GM12878 (cell line): ENCODE measurements around the gene TMUB1. TPM values are rescaled to one million over a fixed set of nuclear protein-coding genes. Genes with fewer than 3 reads are reported as not detected.

ENCODE experiments used
- ATAC-seq: fragments of 200-7000 bp; cut with Tn5 transposase; 3 replicates; pipeline ENCODE4 v1.9.1; 2020; ENCODE audit warnings: mild to moderate bottlenecking, moderate library complexity
- BruUV-seq: library from RNA; stranded (reverse); fragments of 400-500 nt; replicated peaks from 2 replicates; lab custom pipeline; 2021; lab: Mats Ljungman, UMichigan
- CTCF ChIA-PET: fragments of 300-600 bp; sonication (Branson Sonifier 250); formaldehyde crosslinking; extraction: SDS; loops from one replicate; lab custom pipeline; 2021; ENCODE audit warnings: inconsistent platforms; lab: Yijun Ruan, JAX
- POLR2A ChIA-PET: fragments of 350-600 bp; formaldehyde crosslinking; extraction: SDS; loops from one replicate; lab custom pipeline; 2021; ENCODE audit warnings: inconsistent platforms; lab: Charles Lee
- RAD21 ChIA-PET: fragments of 300-600 bp; sonication (Branson Sonifier 250); formaldehyde crosslinking; loops from one replicate; lab custom pipeline; 2023; ENCODE audit warnings: antibody characterized with exemption; ENCODE audit not compliant: unreplicated experiment; lab: Charles Lee
- SMC1A ChIA-PET: fragments of 300-600 bp; sonication (Branson Sonifier 250); formaldehyde crosslinking; loops from one replicate; lab custom pipeline; 2023; ENCODE audit not compliant: unreplicated experiment, uncharacterized antibody; lab: Charles Lee
- DNase-seq: peaks from one replicate; pipeline ENCODE4 v3.0.0-alpha.2; 2011; ENCODE audit warnings: low read depth, low spot score
- FAIRE-seq: peaks from 3 replicates; lab custom pipeline; 2011; peaks lifted over from hg19 to GRCh38; lab: Jason Lieb, UNC
- H2AFZ ChIP-seq: 2 replicates; pipeline ENCODE4 v1.6.0; 2011; ENCODE audit warnings: low read depth, low read length, control low read depth; ENCODE audit not compliant: control insufficient read depth
- H3K27ac ChIP-seq: 2 replicates; pipeline ENCODE4 v1.5.1; 2011; ENCODE audit warnings: control low read depth; ENCODE audit not compliant: control insufficient read depth, insufficient read depth
- H3K27me3 ChIP-seq, 2 experiments: replicated peaks in 1 of 2; 2 replicates each; pipeline versions ENCODE4 v1.6.0 to v1.6.1; 2011; ENCODE audit warnings: low read length in 1 of 2; ENCODE audit not compliant: control insufficient read depth in 2 of 2, insufficient read depth in 2 of 2
- H3K36me3 ChIP-seq, 2 experiments: 2 replicates each; pipeline ENCODE4 v1.5.1; 2011; ENCODE audit warnings: low read length in 1 of 2; ENCODE audit not compliant: control insufficient read depth in 2 of 2, insufficient read depth in 2 of 2
- H3K4me1 ChIP-seq: 2 replicates; pipeline ENCODE4 v1.6.1; 2011; ENCODE audit warnings: mild to moderate bottlenecking, low read length, moderate library complexity, mixed read lengths; ENCODE audit not compliant: control insufficient read depth, insufficient read depth
- H3K4me2 ChIP-seq: 2 replicates; pipeline ENCODE4 v1.6.0; 2011; ENCODE audit warnings: control low read depth; ENCODE audit not compliant: control insufficient read depth, insufficient read depth
- H3K4me3 ChIP-seq: fragments of 200-600 bp; sonication (generic); 2 replicates; pipeline ENCODE4 v1.5.1; 2016
- H3K79me2 ChIP-seq: 2 replicates; pipeline ENCODE4 v1.6.0; 2011; ENCODE audit warnings: low read length; ENCODE audit not compliant: control insufficient read depth, insufficient read depth
- H3K9ac ChIP-seq: 2 replicates; pipeline ENCODE4 v1.8.0; 2011; ENCODE audit warnings: low read length, control low read depth, mixed read lengths; ENCODE audit not compliant: control insufficient read depth, insufficient read depth
- H3K9me3 ChIP-seq: replicated peaks from 3 replicates; pipeline ENCODE4 v1.5.1; 2011; ENCODE audit warnings: mild to moderate bottlenecking, low read length; ENCODE audit not compliant: control insufficient read depth, insufficient read depth
- H4K20me1 ChIP-seq: 2 replicates; pipeline ENCODE4 v1.6.0; 2011; ENCODE audit not compliant: control insufficient read depth, insufficient read depth
- E2F8 ChIP-seq: fragments of 450-650 bp; IDR thresholded peaks from 2 replicates; pipeline ENCODE4 v1.6.1; 2018; ENCODE audit warnings: mild to moderate bottlenecking, low read depth, moderate library complexity; ENCODE audit not compliant: partially characterized antibody
- EED ChIP-seq: sonication (generic); IDR thresholded peaks from 2 replicates; pipeline ENCODE4 v1.6.1; 2016; ENCODE audit warnings: antibody characterized with exemption, low read depth
- MTA2 ChIP-seq: fragments of 450-650 bp; IDR thresholded peaks from 2 replicates; pipeline ENCODE4 v1.6.1; 2016; ENCODE audit warnings: low read depth, mild to moderate bottlenecking, moderate library complexity
- PKNOX1 ChIP-seq: fragments of 450-650 bp; IDR thresholded peaks from 2 replicates; pipeline ENCODE4 v1.6.1; 2016; ENCODE audit warnings: mild to moderate bottlenecking
- POLR2A ChIP-seq: IDR thresholded peaks from 2 replicates; pipeline ENCODE4 v1.6.1; 2011; ENCODE audit warnings: low read depth, mild to moderate bottlenecking, low read length
- PRDM15 ChIP-seq: fragments of 450-650 bp; formaldehyde crosslinking; IDR thresholded peaks from 2 replicates; pipeline ENCODE4 v1.4.0; 2020; ENCODE audit warnings: mild to moderate bottlenecking, moderate library complexity
- RAD21 ChIP-seq: IDR thresholded peaks from 2 replicates; pipeline ENCODE4 v1.6.1; 2011; ENCODE audit warnings: mild to moderate bottlenecking, low read depth, low read length, moderate library complexity; ENCODE audit not compliant: insufficient read depth
- SMC3 ChIP-seq: IDR thresholded peaks from 2 replicates; pipeline ENCODE4 v1.6.1; 2011; ENCODE audit warnings: low read length, improper control_type of control experiment, borderline replicate concordance
- SREBF1 ChIP-seq: IDR thresholded peaks from 2 replicates; pipeline ENCODE4 v1.6.1; 2012; ENCODE audit warnings: mild to moderate bottlenecking, low read length
- TCF3 ChIP-seq: IDR thresholded peaks from 2 replicates; pipeline ENCODE4 v1.6.1; 2012; ENCODE audit warnings: low read depth, mild to moderate bottlenecking, low read length, borderline replicate concordance; ENCODE audit not compliant: insufficient read depth
- ZNF274 ChIP-seq: IDR thresholded peaks from one replicate; pipeline ENCODE4 v1.8.0; 2011; ENCODE audit not compliant: insufficient read length, insufficient read depth
- whole genome bisulfite sequencing: methylation state at CpG from one replicate; pipeline ENCODE4 v1.1.6; 2016; ENCODE audit warnings: low lambda C conversion rate; ENCODE audit not compliant: insufficient replicate concordance, insufficient coverage; ENCODE audit errors: missing lambda C conversion rate; 5-methylcytosine and 5-hydroxymethylcytosine counted together
- in situ Hi-C: fragments of 300-500 bp; cut with MboI; formaldehyde crosslinking; loops from 9 replicates; pipeline ENCODE4 v1.14.3; 2018; ENCODE audit warnings: mixed read lengths
- intact Hi-C: fragments of 100-400 bp; cut with micrococcal nuclease; formaldehyde crosslinking; loops from one replicate; pipeline ENCODE4 v1.14.2; 2022; ENCODE audit not compliant: unreplicated experiment
- polyA plus RNA-seq, 11 experiments: library from polyadenylated mRNA; depleted of rRNA in 4 of 11; unstranded in 6 of 11; stranded (reverse) in 5 of 11; fragments of >200 nt; fragmentation: Nextera tagmentation in 4 of 11; fragmentation: Illumina TruSeq in 1 of 11; extraction: Ambion mirVana in 4 of 11; extraction: Trizol in 1 of 11; gene quantifications; 1 replicate in 1 of 11; 2 replicates in 10 of 11; pipeline versions ENCODE4 v1.2.1 to v1.2.3, GENCODE V29; 2011 to 2016; ENCODE audit warnings: inconsistent platforms in 2 of 11, missing spikeins in 2 of 11, low read depth in 1 of 11
- total RNA-seq, 4 experiments: library from RNA; depleted of rRNA in 3 of 4; stranded (reverse); fragments of >200 nt in 3 of 4; fragmentation: Illumina TruSeq in 1 of 4; extraction: Trizol in 1 of 4; gene quantifications; 2 replicates each; pipeline versions ENCODE4 v1.2.1 to v1.2.3, GENCODE V29; 2013 to 2021

The TMUB1 gene
- total and polyA plus RNA-seq, 10 of the 15 experiments (the other 5 are each of a cell fraction or from before 2014, with no cell fraction given): 0.27 to 79.5 (median 41.3) TPM; not detected in 1

- no peak for TF ChIP-seq PRDM15 (CRISPR knock-in tag)
Measured at GRCh38 chr7:151082141-151083070, 887 bp downstream of the TMUB1 start (continued).

- Histone ChIP-seq H3K4me2 (peak overlapping the region; percentile 100), H2AFZ (no peak overlapping the region; the same call in 1 of the 2 replicates), H3K27me3 (no peaks in the 10 kb centered on the region), H4K20me1 (no peaks in the 10 kb centered on the region; the same call in 1 of the 2 replicates), H3K27ac (peak overlapping the region; percentile 90), H3K4me1 (peaks cover 31% of the 10 kb centered on the region), H3K9ac (peak overlapping the region; percentile 96), H3K79me2 (peaks cover 46% of the 10 kb centered on the region), H3K9me3 (no peaks in the 10 kb centered on the region), H3K4me3 (peak overlapping the region; percentile 83; the same call in 1 of the 2 replicates), H3K36me3 (peaks cover 0 to 6% of the 10 kb centered on the region in 2 experiments; a peak in 2 of 4 replicates)
- POLR2A ChIA-PET: interaction anchor here (0.9 to 1.0 kb wide), 3 partner anchors 8 to 53 kb away, joined by 3 to 7 read pairs (median 3); partner anchors contain the start of gene ABCB8
- CTCF ChIA-PET: no interaction called here
- intact Hi-C loops: loop anchor here (2.0 kb wide), 1 partner anchor 53 kb away; the partner anchor contains the start of gene ABCB8
- DNase-seq: no peak
- FAIRE-seq: no peak
- no TSS peak for BruUV-seq
- ATAC-seq: no peak
- WGBS: 57% methylated on average over 27 of the region's 64 CpGs
- RAD21 ChIA-PET: interaction anchor here (0.7 to 1.0 kb wide), 2 partner anchors 53 kb away, joined by 3 read pairs; partner anchors contain the start of gene ABCB8
- in situ Hi-C loops: no loop called here
- SMC1A ChIA-PET: interaction anchor here (0.7 kb wide), 1 partner anchor 1481 kb away, joined by 4 read pairs; no protein-coding TSS in a partner anchor
- TF ChIP-seq ZNF274: no peak
- no peak for TF ChIP-seq MTA2
- TF ChIP-seq TCF3: no peak
- no peak for TF ChIP-seq PKNOX1
- TF ChIP-seq SMC3: no peak
- TF ChIP-seq RAD21: no peak
- no peak for TF ChIP-seq SREBF1
- TF ChIP-seq EED: no peak
- TF ChIP-seq E2F8: no peak
- TF ChIP-seq POLR2A: no peak
Measured at GRCh38 chr7:151081170-151082101, 1.9 kb downstream of the TMUB1 start.
